ENCODE data around the gene GSX2. TPM values are rescaled to one million over a fixed set of nuclear protein-coding genes. Genes with fewer than 3 reads are reported as not detected.

Gene GSX2
- total and polyA plus RNA-seq, 10 of the 15 experiments (the other 5 are each of a cell fraction or from before 2014, with no cell fraction given), result 0.04 to 0.58 (median 0.50) TPM; not detected in 5

DNA sequence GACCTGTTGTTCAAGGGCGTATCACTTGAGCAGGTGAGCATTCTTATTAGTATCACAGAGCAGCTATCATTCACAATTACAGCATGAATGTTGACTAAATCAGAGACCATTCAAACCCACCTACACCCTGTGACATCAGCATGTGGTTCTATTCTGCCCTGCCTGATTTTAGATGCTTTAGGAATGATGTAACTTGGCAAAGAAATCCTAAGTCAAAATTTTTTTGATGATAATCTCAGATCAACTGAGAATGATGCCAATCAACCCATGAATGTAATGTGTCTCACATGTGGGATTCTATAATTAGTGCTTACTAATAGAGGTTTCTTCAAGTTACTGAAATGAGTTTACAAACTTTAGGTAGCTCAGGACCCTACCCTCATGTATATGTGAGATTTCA is 22.2 kb upstream of the GSX2 start (continued):
- TF ChIP-seq EZH2 (IDR thresholded peaks at IDR 0.05; ENCODE audit: borderline replicate concordance, control insufficient read depth, low read depth, low read length) (no peak), NFXL1 (IDR thresholded peaks at IDR 0.05; ENCODE audit: borderline replicate concordance) (no peak), ESRRA (IDR thresholded peaks at IDR 0.05; ENCODE audit: low read length) (no peak), ETV6 (conservative IDR thresholded peaks at IDR 0.05 in 1 of 2, IDR thresholded peaks at IDR 0.05 in 1 of 2; ENCODE audit: borderline replicate concordance in 1 of 2, low read depth in 1 of 2) (no peak), PAX5 (IDR thresholded peaks at IDR 0.05; ENCODE audit: borderline replicate concordance, low read depth, low read length) (no peak)
- TF ChIP-seq, protein P1, sequence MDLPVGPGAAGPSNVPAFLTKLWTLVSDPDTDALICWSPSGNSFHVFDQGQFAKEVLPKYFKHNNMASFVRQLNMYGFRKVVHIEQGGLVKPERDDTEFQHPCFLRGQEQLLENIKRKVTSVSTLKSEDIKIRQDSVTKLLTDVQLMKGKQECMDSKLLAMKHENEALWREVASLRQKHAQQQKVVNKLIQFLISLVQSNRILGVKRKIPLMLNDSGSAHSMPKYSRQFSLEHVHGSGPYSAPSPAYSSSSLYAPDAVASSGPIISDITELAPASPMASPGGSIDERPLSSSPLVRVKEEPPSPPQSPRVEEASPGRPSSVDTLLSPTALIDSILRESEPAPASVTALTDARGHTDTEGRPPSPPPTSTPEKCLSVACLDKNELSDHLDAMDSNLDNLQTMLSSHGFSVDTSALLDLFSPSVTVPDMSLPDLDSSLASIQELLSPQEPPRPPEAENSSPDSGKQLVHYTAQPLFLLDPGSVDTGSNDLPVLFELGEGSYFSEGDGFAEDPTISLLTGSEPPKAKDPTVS (IDR thresholded peaks at IDR 0.05; ENCODE audit: low read depth, low read length), result no peak
- TF ChIP-seq, protein P2, sequence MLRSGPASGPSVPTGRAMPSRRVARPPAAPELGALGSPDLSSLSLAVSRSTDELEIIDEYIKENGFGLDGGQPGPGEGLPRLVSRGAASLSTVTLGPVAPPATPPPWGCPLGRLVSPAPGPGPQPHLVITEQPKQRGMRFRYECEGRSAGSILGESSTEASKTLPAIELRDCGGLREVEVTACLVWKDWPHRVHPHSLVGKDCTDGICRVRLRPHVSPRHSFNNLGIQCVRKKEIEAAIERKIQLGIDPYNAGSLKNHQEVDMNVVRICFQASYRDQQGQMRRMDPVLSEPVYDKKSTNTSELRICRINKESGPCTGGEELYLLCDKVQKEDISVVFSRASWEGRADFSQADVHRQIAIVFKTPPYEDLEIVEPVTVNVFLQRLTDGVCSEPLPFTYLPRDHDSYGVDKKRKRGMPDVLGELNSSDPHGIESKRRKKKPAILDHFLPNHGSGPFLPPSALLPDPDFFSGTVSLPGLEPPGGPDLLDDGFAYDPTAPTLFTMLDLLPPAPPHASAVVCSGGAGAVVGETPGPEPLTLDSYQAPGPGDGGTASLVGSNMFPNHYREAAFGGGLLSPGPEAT (IDR thresholded peaks at IDR 0.05; ENCODE audit: low read depth), result no peak
- TF ChIP-seq, protein P3, sequence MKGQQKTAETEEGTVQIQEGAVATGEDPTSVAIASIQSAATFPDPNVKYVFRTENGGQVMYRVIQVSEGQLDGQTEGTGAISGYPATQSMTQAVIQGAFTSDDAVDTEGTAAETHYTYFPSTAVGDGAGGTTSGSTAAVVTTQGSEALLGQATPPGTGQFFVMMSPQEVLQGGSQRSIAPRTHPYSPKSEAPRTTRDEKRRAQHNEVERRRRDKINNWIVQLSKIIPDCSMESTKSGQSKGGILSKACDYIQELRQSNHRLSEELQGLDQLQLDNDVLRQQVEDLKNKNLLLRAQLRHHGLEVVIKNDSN (IDR thresholded peaks at IDR 0.05; ENCODE audit: borderline replicate concordance, extremely low read length, insufficient read depth, low read depth, low read length), result no peak

DNA sequence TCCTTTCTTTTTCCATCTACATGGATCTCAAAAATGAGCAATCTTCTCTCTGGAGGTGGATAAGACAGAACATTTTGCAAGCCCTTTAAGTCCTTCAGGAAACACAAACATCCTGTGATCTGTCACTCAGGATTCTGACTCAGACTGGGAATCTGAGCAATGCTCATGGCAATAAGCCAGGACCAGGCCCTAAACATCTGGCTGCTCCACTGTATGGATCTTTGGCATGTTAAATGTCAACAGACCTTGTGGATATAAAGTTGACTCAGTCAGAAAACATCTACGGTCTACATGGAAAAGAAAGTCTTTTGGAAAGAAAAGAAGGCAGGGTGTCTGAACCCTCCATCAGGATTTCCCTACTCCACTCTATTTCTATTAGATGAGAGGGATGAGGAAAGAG is 17.8 kb upstream of the GSX2 start:
- H3K9ac ChIP-seq (ENCODE audit: control insufficient read depth, insufficient read depth, low read length), result no peak overlapping the region
- H3K9me3 ChIP-seq (replicated peaks; ENCODE audit: control insufficient read depth, insufficient read depth, low read length), result no peaks in the 10 kb centered on the region
- ChIA-PET RAD21 (ENCODE audit: unreplicated experiment) (no interaction called here), CTCF (no interaction called here), POLR2A (no interaction called here), SMC1A (ENCODE audit: uncharacterized antibody, unreplicated experiment) (no interaction called here)
- no peak for FAIRE-seq
- H3K4me3 ChIP-seq, result no peak overlapping the region
- no peaks in the 10 kb centered on the region for H3K4me1 ChIP-seq (ENCODE audit: control insufficient read depth, insufficient read depth, low read length)
- in situ Hi-C loops (cut with MboI) (no loop called here), intact Hi-C loops (cut with micrococcal nuclease; ENCODE audit: unreplicated experiment) (no loop called here)
- TF ChIP-seq ZNF217 (IDR thresholded peaks at IDR 0.05) (no peak), ESRRA (IDR thresholded peaks at IDR 0.05; ENCODE audit: low read length) (no peak), SREBF1 (IDR thresholded peaks at IDR 0.05; ENCODE audit: low read length) (no peak), ZSCAN29 (IDR thresholded peaks at IDR 0.05) (no peak), SUPT20H (IDR thresholded peaks at IDR 0.05; ENCODE audit: borderline replicate concordance, control insufficient read depth, low read depth, low read length) (no peak), TCF3 (IDR thresholded peaks at IDR 0.05; ENCODE audit: borderline replicate concordance, insufficient read depth, low read depth, low read length) (no peak), SP1 (IDR thresholded peaks at IDR 0.05; ENCODE audit: low read depth, low read length) (no peak), RUNX3 (IDR thresholded peaks at IDR 0.05; ENCODE audit: low read length) (no peak), POU2F2 (IDR thresholded peaks at IDR 0.05; ENCODE audit: borderline replicate concordance, low read depth, low read length) (no peak)
- H3K27ac ChIP-seq (ENCODE audit: control insufficient read depth, insufficient read depth), result no peak overlapping the region
- no peaks in the 10 kb centered on the region for H4K20me1 ChIP-seq (ENCODE audit: control insufficient read depth, insufficient read depth)
- no peak overlapping the region for H2AFZ ChIP-seq (ENCODE audit: control insufficient read depth, low read depth, low read length)
- no peaks in the 10 kb centered on the region for H3K79me2 ChIP-seq (ENCODE audit: control insufficient read depth, insufficient read depth, low read length)
- H3K27me3 ChIP-seq (replicated peaks in 1 of 2; ENCODE audit: control insufficient read depth in 2 of 2, insufficient read depth in 2 of 2, low read length in 1 of 2), result no peaks in the 10 kb centered on the region
- BruUV-seq (replicated peaks), result no TSS peak
- no peak for ATAC-seq
- DNase-seq (ENCODE audit: low read depth, low spot score), result no peak
- 29% methylated on average over 1 of the region's 1 CpG for WGBS (ENCODE audit: insufficient coverage, insufficient replicate concordance, low lambda C conversion rate, missing lambda C conversion rate)
- no peak overlapping the region for H3K4me2 ChIP-seq (ENCODE audit: control insufficient read depth, insufficient read depth)
- H3K36me3 ChIP-seq (ENCODE audit: control insufficient read depth in 2 of 2, insufficient read depth in 2 of 2, low read length in 1 of 2), result no peaks in the 10 kb centered on the region
